H9 (cell line): ENCODE results near the gene P4HTM. TPM values are rescaled to one million over a fixed set of nuclear protein-coding genes. Genes with fewer than 3 reads are reported as not detected.

Source experiments
- DNase-seq: peaks from one replicate; pipeline ENCODE4 v3.0.0-alpha.2; 2017
- H2AFZ ChIP-seq: one replicate; pipeline ENCODE4 v1.6.1; 2013; ENCODE audit warnings: mild to moderate bottlenecking, low read length, control low read depth, moderate library complexity
- H2AK5ac ChIP-seq: 2 replicates; pipeline ENCODE4 v1.6.1; 2013; ENCODE audit warnings: low read length, control low read depth, mixed read lengths; ENCODE audit not compliant: insufficient read length
- H2BK120ac ChIP-seq: one replicate; pipeline ENCODE4 v1.6.1; 2013; ENCODE audit warnings: low read depth, mild to moderate bottlenecking, low read length, control low read depth, inconsistent platforms; ENCODE audit not compliant: poor library complexity, severe bottlenecking
- H2BK12ac ChIP-seq: 2 replicates; pipeline ENCODE4 v1.6.1; 2013; ENCODE audit warnings: low read length, control low read depth, mixed read lengths, low read depth; ENCODE audit not compliant: insufficient read length
- H2BK15ac ChIP-seq: 2 replicates; pipeline ENCODE4 v1.6.1; 2013; ENCODE audit warnings: low read depth, low read length, control low read depth
- H2BK20ac ChIP-seq: one replicate; pipeline ENCODE4 v1.6.1; 2013; ENCODE audit warnings: low read depth, mild to moderate bottlenecking, low read length, control low read depth, inconsistent platforms; ENCODE audit not compliant: poor library complexity, severe bottlenecking
- H2BK5ac ChIP-seq: 2 replicates; pipeline ENCODE4 v1.6.1; 2013; ENCODE audit warnings: low read length, control low read depth, mixed read lengths; ENCODE audit not compliant: insufficient read length
- H3K14ac ChIP-seq: 2 replicates; pipeline ENCODE4 v1.6.1; 2013; ENCODE audit warnings: low read length, control low read depth; ENCODE audit not compliant: insufficient read depth
- H3K18ac ChIP-seq: 2 replicates; pipeline ENCODE4 v1.6.1; 2013; ENCODE audit warnings: low read depth, mild to moderate bottlenecking, mixed read lengths, low read length, control low read depth; ENCODE audit not compliant: insufficient read length
- H3K23ac ChIP-seq: 2 replicates; pipeline ENCODE4 v1.6.1; 2013; ENCODE audit warnings: low read length, control low read depth, mixed read lengths, low read depth; ENCODE audit not compliant: insufficient read length
- H3K23me2 ChIP-seq: 2 replicates; pipeline ENCODE4 v1.6.1; 2013; ENCODE audit warnings: low read depth, mild to moderate bottlenecking, mixed read lengths, low read length, control low read depth; ENCODE audit not compliant: insufficient read length, poor library complexity, severe bottlenecking
- H3K27ac ChIP-seq: 2 replicates; pipeline ENCODE4 v1.5.1; 2013; ENCODE audit warnings: low read length, control low read depth, mixed read lengths, low read depth; ENCODE audit not compliant: insufficient read length
- H3K27me3 ChIP-seq: 2 replicates; pipeline ENCODE4 v1.6.1; 2013; ENCODE audit warnings: low read length, control low read depth, inconsistent platforms; ENCODE audit not compliant: insufficient read depth
- H3K4ac ChIP-seq: 2 replicates; pipeline ENCODE4 v1.6.1; 2013; ENCODE audit warnings: low read depth, mild to moderate bottlenecking, control low read depth, inconsistent platforms, low read length, moderate library complexity
- H3K4me1 ChIP-seq: 2 replicates; pipeline ENCODE4 v1.6.1; 2013; ENCODE audit warnings: low read length, control low read depth, inconsistent platforms; ENCODE audit not compliant: insufficient read depth
- H3K4me2 ChIP-seq: 2 replicates; pipeline ENCODE4 v1.6.1; 2013; ENCODE audit warnings: low read length, control low read depth, mixed read lengths; ENCODE audit not compliant: insufficient read length, insufficient read depth
- H3K56ac ChIP-seq: 2 replicates; pipeline ENCODE4 v1.6.1; 2013; ENCODE audit warnings: low read depth, mild to moderate bottlenecking, mixed read lengths, low read length, control low read depth; ENCODE audit not compliant: insufficient read length
- H3K79me1 ChIP-seq: 2 replicates; pipeline ENCODE4 v1.6.1; 2013; ENCODE audit warnings: low read depth, mild to moderate bottlenecking, moderate library complexity, low read length, control low read depth, inconsistent platforms; ENCODE audit not compliant: insufficient read depth, poor library complexity, severe bottlenecking
- H3K79me2 ChIP-seq: 2 replicates; pipeline ENCODE4 v1.6.1; 2013; ENCODE audit warnings: low read length, control low read depth, inconsistent platforms; ENCODE audit not compliant: insufficient read depth
- H3K9ac ChIP-seq: 2 replicates; pipeline ENCODE4 v1.6.1; 2013; ENCODE audit warnings: low read length, control low read depth, mixed read lengths; ENCODE audit not compliant: insufficient read length; ENCODE audit errors: extremely low read depth
- H3K9me3 ChIP-seq: one replicate; pipeline ENCODE4 v1.6.1; 2013; ENCODE audit warnings: low read depth, low read length, inconsistent platforms; ENCODE audit not compliant: control insufficient read depth
- H3T11ph ChIP-seq: one replicate; pipeline ENCODE4 v1.6.1; 2013; ENCODE audit warnings: mild to moderate bottlenecking, low read length, control low read depth, inconsistent platforms
- H4K20me1 ChIP-seq: one replicate; pipeline ENCODE4 v1.6.1; 2013; ENCODE audit not compliant: control insufficient read depth, insufficient read length, insufficient read depth
- H4K5ac ChIP-seq: 2 replicates; pipeline ENCODE4 v1.6.1; 2013; ENCODE audit warnings: low read depth, mild to moderate bottlenecking, mixed read lengths, low read length, control low read depth; ENCODE audit not compliant: insufficient read length
- H4K8ac ChIP-seq: replicated peaks from 2 replicates; pipeline ENCODE4 v1.6.1; 2013; ENCODE audit warnings: low read length, control low read depth, mixed read lengths, low read depth; ENCODE audit not compliant: insufficient read length
- H4K91ac ChIP-seq: 2 replicates; pipeline ENCODE4 v1.6.1; 2013; ENCODE audit warnings: low read depth, mild to moderate bottlenecking, moderate library complexity, mixed read lengths, low read length, control low read depth; ENCODE audit not compliant: insufficient read length
- H3K27ac Mint-ChIP-seq, 3 experiments: 2 replicates in 2 of 3; 3 replicates in 1 of 3; pipeline ENCODE4 v1.8.0; 2020 to 2021; ENCODE audit warnings: mixed read lengths in 3 of 3, mild to moderate bottlenecking in 1 of 3, moderate library complexity in 1 of 3
- H3K27me3 Mint-ChIP-seq: 2 replicates; pipeline ENCODE4 v1.8.0; 2021; ENCODE audit warnings: low read depth, mild to moderate bottlenecking, moderate library complexity, mixed read lengths
- H3K36me3 Mint-ChIP-seq, 3 experiments: 2 replicates in 2 of 3; 3 replicates in 1 of 3; pipeline ENCODE4 v1.8.0; 2020 to 2021; ENCODE audit warnings: low read depth in 3 of 3, mixed read lengths in 3 of 3; ENCODE audit not compliant: insufficient read depth in 1 of 3
- H3K4me1 Mint-ChIP-seq, 2 experiments: 2 replicates each; pipeline ENCODE4 v1.8.0; 2020; ENCODE audit warnings: mixed read lengths in 2 of 2
- H3K4me3 Mint-ChIP-seq, 2 experiments: 2 replicates in 1 of 2; 3 replicates in 1 of 2; pipeline ENCODE4 v1.8.0; 2020 to 2021; ENCODE audit warnings: mild to moderate bottlenecking in 2 of 2, mixed read lengths in 2 of 2, moderate library complexity in 1 of 2
- H3K9me3 Mint-ChIP-seq, 2 experiments: 2 replicates in 1 of 2; 3 replicates in 1 of 2; pipeline ENCODE4 v1.8.0; 2020; ENCODE audit warnings: mild to moderate bottlenecking in 2 of 2, mixed read lengths in 2 of 2, moderate library complexity in 1 of 2
- CTCF ChIP-seq: fragments of 200-600 bp; sonication (generic); conservative IDR thresholded peaks from 3 replicates; pipeline ENCODE4 v1.8.0; 2021; ENCODE audit warnings: antibody characterized with exemption, mild to moderate bottlenecking
- WGBS: extraction: QIAGEN DNeasy Blood & Tissue Kit; methylation state at CpG from one replicate; pipeline ENCODE4 v1.1.7; 2013; ENCODE audit warnings: missing lambda C conversion rate, low lambda C conversion rate, mixed read lengths; ENCODE audit not compliant: insufficient read length; ENCODE audit errors: extremely low coverage; 5-methylcytosine and 5-hydroxymethylcytosine counted together
- total RNA-seq: library from RNA; stranded (reverse); gene quantifications from 2 replicates; pipeline ENCODE4 v1.2.1, GENCODE V29; 2021

P4HTM gene
- total RNA-seq, 1 experiment from 2014 or later = 36.0 TPM

- H3K27ac Mint-ChIP-seq = no peak overlapping the region; a peak in 1 of 7 replicates
- H2BK5ac ChIP-seq = no peak overlapping the region
- TF ChIP-seq CTCF = no peak
- peaks cover 36 to 81% (median 72%) of the 10 kb centered on the region in 3 experiments for H3K36me3 Mint-ChIP-seq
- no peak overlapping the region for H2BK12ac ChIP-seq
- no peaks in the 10 kb centered on the region for H3K4me1 ChIP-seq
- no peak overlapping the region for H3K14ac ChIP-seq
- no peaks in the 10 kb centered on the region for H3K79me2 ChIP-seq
- no peak overlapping the region for H4K91ac ChIP-seq
- no peak overlapping the region for H3K4me2 ChIP-seq
- H3K9me3 ChIP-seq = no peaks in the 10 kb centered on the region
- no peak overlapping the region for H3K4ac ChIP-seq
- H3K23me2 ChIP-seq = no peaks in the 10 kb centered on the region
- no peaks in the 10 kb centered on the region for H3K9me3 Mint-ChIP-seq
- H3K4me1 Mint-ChIP-seq = no peaks in the 10 kb centered on the region
- no peak overlapping the region for H3T11ph ChIP-seq
- H2AFZ ChIP-seq = no peak overlapping the region
- no peak overlapping the region for H4K5ac ChIP-seq
- no peak overlapping the region for H2BK15ac ChIP-seq
- WGBS = no CpG with 5 or more reads among the region's 4 CpGs
- no peak overlapping the region for H3K27ac ChIP-seq
- H3K56ac ChIP-seq = no peak overlapping the region
- H3K9ac ChIP-seq = no peak overlapping the region
- no peak overlapping the region for H4K8ac ChIP-seq
- no peaks in the 10 kb centered on the region for H3K27me3 Mint-ChIP-seq
- H3K27me3 ChIP-seq = no peaks in the 10 kb centered on the region
- H3K18ac ChIP-seq = no peak overlapping the region
- no peak overlapping the region for H2AK5ac ChIP-seq
- H3K23ac ChIP-seq = no peak overlapping the region
- H2BK20ac ChIP-seq = no peak overlapping the region
- H2BK120ac ChIP-seq = no peak overlapping the region
- H3K79me1 ChIP-seq = no peaks in the 10 kb centered on the region
- DNase-seq = no peak
- H3K4me3 Mint-ChIP-seq = no peak overlapping the region
- H4K20me1 ChIP-seq = no peaks in the 10 kb centered on the region
These were observed 9.7 kb upstream of the P4HTM start for GRCh38 chr3:48980295-48980694.
